HG02623 (cell line): Measurements from ENCODE around the gene TLCD3B.

Experiments
- ATAC-seq: cut with Tn5 transposase; IDR thresholded peaks from one replicate; pipeline ENCODE4 v1.9.1; 2021; ENCODE audit warnings: moderate library complexity; ENCODE audit not compliant: unreplicated experiment

Gene TLCD3B, protein sequence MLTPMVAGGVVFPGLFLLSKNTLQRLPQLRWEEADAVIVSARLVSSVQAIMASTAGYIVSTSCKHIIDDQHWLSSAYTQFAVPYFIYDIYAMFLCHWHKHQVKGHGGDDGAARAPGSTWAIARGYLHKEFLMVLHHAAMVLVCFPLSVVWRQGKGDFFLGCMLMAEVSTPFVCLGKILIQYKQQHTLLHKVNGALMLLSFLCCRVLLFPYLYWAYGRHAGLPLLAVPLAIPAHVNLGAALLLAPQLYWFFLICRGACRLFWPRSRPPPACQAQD

GRCh38 chr16:30030841-30031413 lies at the start of gene TLCD3B:
TLCD3B (minus strand) TSS chr16:30031271; CDS start chr16:30030527, 744 bp downstream.
- ATAC-seq, result no peak

- ATAC-seq, result no peak
Observed at GRCh38 chr16:30079480-30079879, 48.4 kb upstream of the TLCD3B start.

DNA sequence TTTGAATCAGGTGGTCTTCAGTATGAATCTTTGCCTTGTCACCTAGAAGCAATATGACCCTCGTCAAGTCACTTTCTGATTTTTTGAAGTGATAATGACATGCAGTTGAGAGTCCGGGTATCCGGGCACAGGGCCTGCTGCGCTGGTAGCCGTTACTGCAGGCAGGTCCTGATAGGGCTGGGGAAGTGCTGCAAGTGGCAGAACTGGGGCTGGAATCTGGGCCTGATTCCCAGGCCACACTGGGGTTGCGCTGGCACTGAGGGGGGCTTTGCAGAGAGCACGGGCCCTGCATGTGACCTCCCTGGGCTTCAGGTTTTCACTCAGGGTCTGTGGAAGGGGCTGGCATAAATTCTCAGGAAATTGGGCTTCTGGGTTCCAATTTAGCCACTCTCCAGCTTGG lies 47.7 kb upstream of the TLCD3B start:
- no peak for ATAC-seq

GRCh38 chr16:30077656-30078055 lies 46.6 kb upstream of the TLCD3B start:
- no peak for ATAC-seq

- ATAC-seq, result no peak
Observed at GRCh38 chr16:30076276-30076791, 45.3 kb upstream of the TLCD3B start.

DNA sequence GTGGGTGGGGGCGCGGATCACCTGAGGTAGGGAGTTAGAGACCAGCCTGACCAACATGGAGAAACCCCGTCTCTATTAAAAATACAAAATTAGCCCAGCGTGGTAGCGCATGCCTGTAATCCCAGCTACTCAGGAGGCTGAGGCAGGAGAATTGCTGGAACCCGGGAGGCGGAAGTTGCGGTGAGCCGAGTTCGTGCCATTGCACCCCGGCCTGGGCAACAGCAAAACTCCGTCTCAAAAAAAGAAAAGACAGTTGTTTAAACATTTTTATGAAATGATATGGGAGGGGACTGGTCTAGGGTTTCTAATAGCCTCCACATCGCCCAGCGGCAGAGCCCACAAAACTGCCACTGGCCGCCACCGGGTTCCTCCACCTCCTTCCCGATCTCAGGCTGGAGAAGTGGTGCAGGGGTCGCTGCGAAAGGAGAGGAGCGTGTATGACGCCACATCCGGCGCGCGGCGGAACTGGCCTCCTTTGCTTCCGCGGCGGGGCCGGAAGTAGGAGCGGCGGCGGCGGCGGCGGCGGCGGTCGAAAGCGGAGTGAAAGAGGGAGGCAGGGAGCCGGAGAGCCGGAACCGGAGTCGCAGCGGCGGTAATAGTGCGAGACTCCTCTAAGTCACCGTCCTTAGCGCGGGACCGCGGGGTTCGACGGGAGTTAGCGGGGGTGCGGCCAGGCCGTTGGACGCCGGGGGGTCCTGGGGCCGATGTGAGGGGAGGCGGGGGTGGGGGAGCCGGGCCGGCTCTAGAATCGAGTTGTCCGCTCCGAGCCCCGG lies 44.6 kb upstream of the TLCD3B start, which contains the start of gene PPP4C:
Gene PPP4C (plus strand): TSS at position 492 of the 773 bp plus-strand sequence. CDS start 384 bp downstream, outside the sequence.
- peak; percentile 59 for ATAC-seq

- no peak for ATAC-seq
Observed at GRCh38 chr16:30070490-30070889, 39.4 kb upstream of the TLCD3B start.

GRCh38 chr16:30069611-30070462 lies 38.8 kb upstream of the TLCD3B start:
- no peak for ATAC-seq

GRCh38 chr16:30068750-30069610 lies 37.9 kb upstream of the TLCD3B start:
- ATAC-seq, result no peak

DNA sequence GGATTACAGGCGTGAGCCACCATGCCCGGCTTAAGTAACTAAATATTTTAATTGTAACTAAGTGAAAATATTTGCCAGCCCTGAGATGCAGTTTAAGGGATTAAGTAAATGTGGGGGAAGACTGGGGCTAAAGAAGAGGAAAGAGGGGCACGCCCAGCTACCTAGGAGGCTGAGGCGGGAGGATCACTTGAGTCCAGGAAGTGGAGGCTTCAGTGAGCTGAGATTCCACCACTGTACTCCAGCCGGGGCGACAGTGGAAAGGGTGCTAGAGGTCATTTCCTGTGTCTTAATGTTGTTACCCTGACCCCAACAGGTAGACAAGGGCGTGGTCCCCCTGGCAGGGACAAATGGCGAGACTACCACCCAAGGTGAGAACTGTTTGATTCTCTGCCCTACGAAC lies 37.3 kb upstream of the TLCD3B start:
- no peak for ATAC-seq

DNA sequence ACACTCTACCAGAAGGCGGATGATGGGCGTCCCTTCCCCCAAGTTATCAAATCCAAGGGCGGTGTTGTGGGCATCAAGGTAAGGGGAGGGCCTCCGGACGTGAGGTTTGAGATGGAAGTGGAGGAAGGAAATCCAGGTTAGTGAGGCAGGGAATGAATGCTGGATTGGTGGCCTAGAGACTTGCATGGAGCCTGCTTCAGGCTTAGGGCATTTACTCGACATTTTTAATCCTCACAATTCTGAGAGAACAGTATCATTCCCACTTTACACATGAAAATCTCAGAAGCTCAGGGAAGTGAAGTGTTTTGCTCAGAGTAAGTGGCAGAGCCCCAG lies 36.5 kb upstream of the TLCD3B start:
- ATAC-seq, result no peak

- ATAC-seq, result no peak
Observed at GRCh38 chr16:30066761-30067583, 35.9 kb upstream of the TLCD3B start.

DNA sequence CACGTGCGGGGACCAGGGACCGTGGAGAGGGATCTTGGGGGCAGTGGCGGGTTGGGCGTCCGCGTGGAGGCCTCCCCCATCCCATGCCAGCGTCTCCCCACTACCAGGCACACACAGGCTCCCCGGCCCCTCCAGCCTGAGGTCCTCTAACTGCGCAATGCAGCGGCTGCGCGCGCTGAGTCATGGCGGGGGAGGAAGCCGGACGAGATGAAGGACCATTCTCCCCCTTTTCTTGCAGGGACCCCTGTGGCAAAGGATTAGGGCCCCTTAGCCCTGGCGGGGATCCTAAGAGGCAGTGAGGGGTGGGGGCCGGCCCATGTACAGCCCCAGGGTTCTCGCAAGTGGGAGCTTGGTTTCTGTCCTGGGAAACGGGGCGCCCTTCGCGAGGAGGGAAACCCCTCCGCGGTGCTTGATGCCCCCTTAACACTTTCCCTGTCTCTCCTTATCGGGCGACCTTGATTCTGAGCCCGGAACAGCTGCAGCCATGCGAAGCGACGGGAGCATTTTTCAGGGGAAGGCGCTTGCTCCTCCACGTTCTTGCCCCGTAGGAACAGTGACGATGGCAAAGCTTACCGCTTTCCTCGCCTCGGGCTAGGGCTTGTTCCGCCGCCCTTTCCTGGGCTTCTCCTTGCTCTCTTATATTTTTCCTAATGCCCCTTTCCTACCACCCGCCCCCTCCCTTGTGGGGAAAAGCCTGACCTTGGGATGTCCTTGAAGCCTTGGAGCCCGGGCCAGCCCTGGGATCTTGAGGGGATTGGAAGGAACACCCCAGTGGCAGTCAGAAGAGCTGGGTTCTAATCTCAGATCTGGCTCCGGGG lies 35.1 kb upstream of the TLCD3B start:
- ATAC-seq, result peak; percentile 1

DNA sequence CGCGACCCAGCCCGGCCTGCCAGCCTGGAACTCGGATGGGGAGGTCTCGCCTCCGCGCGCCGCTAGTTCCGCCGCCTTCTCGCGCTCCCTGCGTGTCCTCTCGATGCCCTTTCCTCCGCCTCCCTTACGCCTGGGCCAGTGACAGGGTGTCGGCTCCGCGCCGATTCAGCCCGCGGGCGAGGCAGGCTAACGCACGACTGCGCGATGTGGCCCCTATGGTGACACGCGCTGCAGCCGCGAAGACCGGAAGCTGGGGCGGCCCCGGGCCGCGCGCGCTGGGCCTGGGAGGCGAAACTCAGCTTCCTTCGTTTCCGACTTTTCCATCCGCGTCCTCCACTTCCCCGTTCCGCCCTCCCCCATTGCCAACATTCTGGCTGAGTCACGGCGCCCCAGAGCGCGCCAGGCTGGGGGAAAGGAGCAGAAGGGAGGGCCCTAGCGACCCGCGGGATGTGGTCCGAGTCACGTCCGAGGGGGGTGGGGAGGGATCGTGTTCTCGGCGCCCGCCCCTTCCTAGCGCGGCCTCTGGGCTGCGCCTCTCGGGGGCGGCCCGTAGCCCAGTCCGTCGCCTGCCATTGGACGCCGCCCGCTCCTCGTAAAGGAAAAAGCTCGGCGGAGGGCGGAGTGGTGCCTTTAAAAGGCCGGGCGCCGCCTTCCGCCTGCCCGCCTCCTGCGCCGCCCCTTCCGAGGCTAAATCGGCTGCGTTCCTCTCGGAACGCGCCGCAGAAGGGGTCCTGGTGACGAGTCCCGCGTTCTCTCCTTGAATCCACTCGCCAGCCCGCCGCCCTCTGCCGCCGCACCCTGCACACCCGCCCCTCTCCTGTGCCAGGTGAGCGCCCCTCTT lies 34.3 kb upstream of the TLCD3B start, which contains the start of gene ALDOA:
Gene ALDOA (plus strand): TSS at position 659 of the 841 bp plus-strand sequence. CDS start 1,138 bp downstream, outside the sequence.
- peak; percentile 73 for ATAC-seq

- no peak for ATAC-seq
Observed at GRCh38 chr16:30064729-30065101, 33.6 kb upstream of the TLCD3B start.

DNA sequence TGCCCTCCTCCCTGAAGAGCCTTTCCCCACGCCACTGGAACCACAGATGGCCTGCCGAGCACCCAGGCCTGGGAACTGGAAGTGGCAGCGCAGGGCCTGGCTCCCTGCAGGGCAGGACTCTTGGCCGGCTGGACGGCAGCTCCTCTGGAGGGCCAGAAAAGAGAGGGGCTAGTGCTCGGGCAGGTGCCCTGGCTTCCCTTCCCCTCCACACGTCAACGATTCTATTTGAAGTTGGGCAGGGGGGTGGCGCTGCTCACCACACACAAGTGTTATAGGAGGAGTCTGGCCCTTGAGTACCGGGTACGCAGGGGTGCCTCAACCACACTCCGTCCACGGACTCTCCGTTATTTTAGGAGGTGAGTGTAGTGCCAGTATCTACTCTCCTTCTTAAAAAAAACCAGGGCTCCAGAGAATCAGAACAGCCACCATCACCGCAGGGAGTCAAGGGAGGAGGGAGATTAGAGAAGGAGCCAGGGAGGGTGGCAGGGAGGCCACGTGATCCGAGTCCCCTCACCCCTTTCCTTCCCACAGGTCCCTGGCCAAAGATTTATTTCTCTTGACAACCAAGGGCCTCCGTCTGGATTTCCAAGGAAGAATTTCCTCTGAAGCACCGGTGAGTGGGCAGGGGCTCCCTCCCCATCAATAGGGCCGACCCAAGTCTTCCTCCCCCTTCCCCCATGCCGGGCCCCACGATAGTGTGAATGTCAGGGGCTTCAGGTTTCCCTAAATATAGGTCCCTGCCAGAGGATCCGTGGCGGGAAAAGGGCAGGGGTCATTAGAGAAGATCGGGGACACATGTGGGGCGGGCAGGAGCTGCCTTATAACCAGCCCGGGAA lies 33.0 kb upstream of the TLCD3B start:
- no peak for ATAC-seq
